ENCODE measurements around the gene CADM2. TPM values are rescaled to one million over a fixed set of nuclear protein-coding genes. Genes with fewer than 3 reads are reported as not detected.

CADM2 gene
- total and polyA plus RNA-seq, 2 donors (not counting 3 experiments of a cell fraction or from before 2014, with no cell fraction given), result not detected

DNA sequence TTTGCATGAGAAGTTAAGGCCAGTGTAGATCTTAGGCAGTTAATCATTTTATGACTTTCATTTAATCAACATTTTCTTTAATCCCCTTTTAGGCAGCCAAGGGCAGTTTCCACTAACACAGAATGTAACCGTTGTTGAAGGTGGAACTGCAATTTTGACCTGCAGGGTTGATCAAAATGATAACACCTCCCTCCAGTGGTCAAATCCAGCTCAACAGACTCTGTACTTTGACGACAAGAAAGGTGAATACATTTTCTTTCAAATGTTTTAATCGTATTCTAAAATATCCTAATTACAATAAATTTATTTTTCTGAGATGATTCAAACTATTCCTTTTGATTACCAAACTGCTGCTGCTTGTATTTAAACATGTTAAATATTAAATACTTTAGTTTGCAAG is 843.2 kb downstream of the CADM2 start:
- H3K9me1 ChIP-seq (replicated peaks; ENCODE audit: control insufficient read depth, extremely low read depth, insufficient read depth, low read length), result no peaks in the 10 kb centered on the region
- TF ChIP-seq FOS (IDR thresholded peaks at IDR 0.05; ENCODE audit: borderline replicate concordance, insufficient read depth, low read length) (no peak), EZH2 (IDR thresholded peaks at IDR 0.05; ENCODE audit: borderline replicate concordance, low read depth, low read length, severe bottlenecking) (no peak), POLR2A (IDR thresholded peaks at IDR 0.05; ENCODE audit: low read depth, low read length) (no peak), MYC (IDR thresholded peaks at IDR 0.05; ENCODE audit: low read depth, low read length) (no peak), GATA2 (IDR thresholded peaks at IDR 0.05; ENCODE audit: insufficient read depth, insufficient read length, low read depth, low read length) (no peak), JUN (IDR thresholded peaks at IDR 0.05; ENCODE audit: borderline replicate concordance, insufficient read depth, insufficient read length, low read depth) (no peak), CTCF (IDR thresholded peaks at IDR 0.05; ENCODE audit: extremely low read depth in 1 of 2, insufficient read depth in 1 of 2, low read depth in 1 of 2, low read length in 2 of 2) (no peak), POLR2AphosphoS5 (IDR thresholded peaks at IDR 0.05; ENCODE audit: insufficient read depth, low read depth, low read length) (no peak)
- TF ChIP-seq, protein P1, sequence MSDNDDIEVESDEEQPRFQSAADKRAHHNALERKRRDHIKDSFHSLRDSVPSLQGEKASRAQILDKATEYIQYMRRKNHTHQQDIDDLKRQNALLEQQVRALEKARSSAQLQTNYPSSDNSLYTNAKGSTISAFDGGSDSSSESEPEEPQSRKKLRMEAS (IDR thresholded peaks at IDR 0.05; ENCODE audit: insufficient read depth, insufficient read length), result no peak
- ChIA-PET POLR2A (no interaction called here), CTCF (no interaction called here)
- no peaks in the 10 kb centered on the region for H3K4me1 ChIP-seq (ENCODE audit: control insufficient read depth, extremely low read depth, insufficient read depth, low read length)
- H4K20me1 ChIP-seq (replicated peaks; ENCODE audit: control insufficient read depth, extremely low read depth, insufficient read depth, low read length), result no peaks in the 10 kb centered on the region
- FAIRE-seq (peak; percentile 48), DNase-seq (ENCODE audit: low read depth, low spot score) (peak; percentile 4)
- no peak overlapping the region for H3K27ac ChIP-seq (ENCODE audit: insufficient read depth, low read depth, low read length)
- H3K9ac ChIP-seq (replicated peaks; ENCODE audit: extremely low read depth, insufficient read depth, low read length), result no peak overlapping the region
- no peaks in the 10 kb centered on the region for H3K36me3 ChIP-seq (ENCODE audit: control insufficient read depth in 2 of 2, extremely low read depth in 1 of 2, insufficient read depth in 2 of 2, low read length in 2 of 2)
- no peaks in the 10 kb centered on the region for H3K79me2 ChIP-seq (ENCODE audit: control insufficient read depth, insufficient read depth, low read length)
- H2AFZ ChIP-seq (ENCODE audit: low read depth, low read length), result no peak overlapping the region
- H3K9me3 ChIP-seq (replicated peaks; ENCODE audit: control insufficient read depth, insufficient read depth, low read length), result no peaks in the 10 kb centered on the region
- dilution Hi-C loops (cut with MboI; ENCODE audit: extremely low pct_ligation_motif_present, low sequenced_read_pairs) (no loop called here), intact Hi-C loops (cut with micrococcal nuclease) (loop anchor here (5.0 to 10.0 kb wide), 3 partner anchors 137 to 500 kb away; no protein-coding TSS in a partner anchor)
- H3K4me2 ChIP-seq (ENCODE audit: insufficient read depth, low read length), result no peak overlapping the region
- BruUV-seq (replicated peaks), result no TSS peak
- H3K27me3 ChIP-seq (ENCODE audit: control insufficient read depth in 2 of 2, insufficient read depth in 2 of 2, low read length in 2 of 2), result no peaks in the 10 kb centered on the region
- H3K4me3 ChIP-seq (replicated peaks in 1 of 3; ENCODE audit: insufficient read depth in 1 of 3, low read depth in 1 of 3, low read length in 3 of 3), result no peak overlapping the region
